HG03175 (cell line): ENCODE measurements around the gene POLN.

Experiments used
- ATAC-seq: cut with Tn5 transposase; IDR thresholded peaks from one replicate; pipeline ENCODE4 v1.9.1; 2021; ENCODE audit warnings: mild to moderate bottlenecking, moderate library complexity; ENCODE audit not compliant: unreplicated experiment

The POLN gene

GRCh38 chr4:2241410-2242353 is at the start of gene POLN, which contains the start of gene HAUS3:
POLN (minus strand) TSS chr4:2242121; CDS start chr4:2229231, 12,890 bp downstream.
HAUS3 (minus strand) TSS chr4:2242121; CDS start chr4:2240946, 1,175 bp downstream.
- peak; percentile 93 for ATAC-seq

GRCh38 chr4:2290974-2291704 is 49.2 kb upstream of the POLN start:
- ATAC-seq: no peak

- ATAC-seq: no peak
Observed at GRCh38 chr4:2290488-2290887, 48.6 kb upstream of the POLN start.

GRCh38 chr4:2289955-2290333 is 48.0 kb upstream of the POLN start:
- no peak for ATAC-seq

- ATAC-seq: no peak
Observed at GRCh38 chr4:2289311-2289954, 47.5 kb upstream of the POLN start.

- ATAC-seq: no peak
Observed at GRCh38 chr4:2288051-2288541, 46.2 kb upstream of the POLN start.

GRCh38 chr4:2287594-2287915 is 45.6 kb upstream of the POLN start:
- ATAC-seq: no peak

- no peak for ATAC-seq
Observed at GRCh38 chr4:2286904-2287593, 45.1 kb upstream of the POLN start.

GRCh38 chr4:2285613-2286381 is 43.9 kb upstream of the POLN start:
- ATAC-seq: no peak

GRCh38 chr4:2284934-2285612 is 43.2 kb upstream of the POLN start:
- no peak for ATAC-seq

- ATAC-seq: no peak
Observed at GRCh38 chr4:2284161-2284933, 42.4 kb upstream of the POLN start.

GRCh38 chr4:2283199-2283711 is 41.3 kb upstream of the POLN start:
- ATAC-seq: no peak

- peak; percentile 78 for ATAC-seq
Observed at GRCh38 chr4:2281575-2282343, 39.8 kb upstream of the POLN start.

- no peak for ATAC-seq
Observed at GRCh38 chr4:2280531-2281300, 38.8 kb upstream of the POLN start.

GRCh38 chr4:2277956-2278355 is 36.0 kb upstream of the POLN start:
- ATAC-seq: no peak

- no peak for ATAC-seq
Observed at GRCh38 chr4:2276581-2277325, 34.8 kb upstream of the POLN start.
